GM21619 (cell line): ENCODE results near the gene RPS24.
"Not testable (repeated sequence)": the region's sequence is repeated elsewhere in the genome, so short reads cannot be mapped to it uniquely, and the experiment has no call there.

Experiments used
- ATAC-seq: cut with Tn5 transposase; IDR thresholded peaks from one replicate; pipeline ENCODE4 v1.9.1; 2021; ENCODE audit not compliant: unreplicated experiment

Gene RPS24

GRCh38 chr10:78033637-78034470, at the start of gene RPS24:
Gene RPS24 (plus strand): TSS chr10:78033863. CDS start chr10:78033902, 39 bp downstream.
- ATAC-seq: peak; percentile 65

DNA sequence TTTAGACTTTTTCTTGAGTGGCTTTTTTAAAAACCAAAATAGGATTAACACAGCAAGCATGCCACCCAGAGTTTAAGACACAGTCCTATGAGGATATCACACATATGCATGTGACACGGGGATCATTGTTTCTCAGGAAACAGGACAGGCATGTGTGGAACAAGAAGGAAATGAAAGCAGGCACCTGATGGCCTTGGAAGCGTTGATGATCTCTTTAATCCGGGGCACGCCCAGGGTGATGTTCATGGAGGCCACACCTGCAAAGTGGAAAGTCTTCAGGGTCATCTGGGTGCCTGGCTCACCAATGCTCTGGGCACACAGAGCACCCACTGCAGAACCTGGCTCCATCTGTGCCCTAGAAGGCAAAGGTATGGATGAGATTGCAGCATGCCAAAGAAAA, 48.7 kb upstream of the RPS24 start:
- no peak for ATAC-seq

GRCh38 chr10:77987671-77988255, 45.9 kb upstream of the RPS24 start:
- no peak for ATAC-seq

DNA sequence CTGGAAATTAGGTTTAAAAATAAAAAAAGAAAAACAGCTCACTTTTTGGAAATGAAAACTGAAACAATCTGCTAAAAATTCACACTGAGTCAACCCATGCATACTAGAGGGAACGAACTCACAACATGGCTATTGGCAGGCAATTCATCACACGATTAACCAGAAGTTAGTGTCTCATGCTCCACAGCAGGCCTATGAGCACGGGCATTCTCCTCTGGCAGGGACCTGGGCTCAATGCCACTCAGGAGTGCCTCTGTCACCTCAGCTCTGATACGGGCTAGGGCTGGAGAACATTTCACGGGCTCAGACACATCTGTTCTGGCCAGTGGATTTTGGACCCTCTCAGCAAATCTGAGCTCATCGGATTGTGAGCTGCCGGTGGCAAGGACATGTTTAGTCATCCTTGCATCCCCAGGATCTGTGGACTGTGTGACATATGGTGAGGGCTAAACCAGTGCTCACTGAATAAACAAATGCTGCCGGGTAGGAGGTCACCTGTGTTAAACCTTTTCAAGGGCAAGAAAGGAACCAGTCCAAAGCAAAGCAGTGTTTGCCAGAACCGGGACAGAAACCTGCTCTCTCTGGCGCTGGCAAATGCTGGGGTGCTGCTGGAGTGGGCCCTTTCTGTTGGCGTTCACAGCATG, 44.5 kb upstream of the RPS24 start:
- no peak for ATAC-seq

DNA sequence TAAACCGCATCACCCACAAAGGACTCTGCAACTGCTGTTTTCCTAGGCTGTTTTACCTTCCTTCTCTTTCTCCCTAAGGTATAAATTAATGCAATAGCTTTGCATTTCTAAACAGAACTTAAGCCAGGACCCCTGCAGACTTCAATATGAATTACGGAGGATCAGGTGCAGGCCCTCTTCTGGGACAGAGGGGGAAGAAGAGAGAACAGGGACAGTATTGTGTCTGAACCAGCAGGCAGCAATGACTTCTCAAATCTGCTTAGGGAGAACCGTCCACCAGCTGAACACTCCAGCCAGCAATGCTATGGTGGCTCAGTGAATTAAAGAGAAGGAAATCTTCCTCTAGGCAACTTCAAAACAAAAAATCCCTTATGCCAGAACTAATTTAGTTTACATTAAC, 40.0 kb upstream of the RPS24 start:
- no peak for ATAC-seq

DNA sequence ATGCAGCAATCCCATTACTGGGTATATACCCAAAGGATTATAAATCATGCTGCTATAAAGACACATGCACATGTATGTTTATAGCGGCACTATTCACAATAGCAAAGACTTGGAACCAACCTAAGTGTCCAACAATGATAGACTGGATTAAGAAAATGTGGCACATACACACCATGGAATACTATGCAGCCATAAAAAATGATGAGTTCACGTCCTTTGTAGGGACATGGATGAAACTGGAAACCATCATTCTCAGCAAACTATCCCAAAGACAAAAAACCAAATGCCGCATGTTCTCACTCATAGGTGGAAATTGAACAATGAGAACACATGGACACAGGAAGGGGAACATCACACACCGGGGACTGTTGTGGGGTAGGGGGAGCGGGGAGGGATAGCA, 34.9 kb upstream of the RPS24 start:
- ATAC-seq: not testable (repeated sequence)

GRCh38 chr10:78000206-78000605, 33.5 kb upstream of the RPS24 start:
- no peak for ATAC-seq

DNA sequence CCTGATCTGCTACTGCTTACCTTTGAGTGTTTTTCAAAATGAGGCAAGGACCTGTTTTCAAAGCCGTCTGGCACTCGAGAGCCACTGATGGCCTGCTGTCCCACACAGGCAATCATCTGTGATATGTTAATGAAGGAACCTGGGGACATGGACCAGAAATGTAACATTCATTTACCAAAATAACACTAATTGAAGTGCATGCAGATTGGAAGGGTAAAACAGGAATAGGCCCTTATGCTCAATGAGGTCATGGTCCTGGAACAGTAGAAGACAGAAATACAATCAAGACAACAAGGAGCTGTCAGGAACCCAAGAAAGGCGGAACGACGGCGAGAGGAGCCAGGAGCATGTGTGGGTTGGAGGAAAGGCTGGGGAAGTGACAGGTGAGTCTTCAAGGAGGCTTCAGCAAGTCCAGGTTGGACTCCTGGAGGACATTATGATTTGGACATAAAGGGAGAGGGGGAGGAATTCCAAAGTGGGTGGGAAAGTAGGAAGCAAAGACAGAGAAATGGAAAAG, 32.6 kb upstream of the RPS24 start:
- ATAC-seq: no peak

DNA sequence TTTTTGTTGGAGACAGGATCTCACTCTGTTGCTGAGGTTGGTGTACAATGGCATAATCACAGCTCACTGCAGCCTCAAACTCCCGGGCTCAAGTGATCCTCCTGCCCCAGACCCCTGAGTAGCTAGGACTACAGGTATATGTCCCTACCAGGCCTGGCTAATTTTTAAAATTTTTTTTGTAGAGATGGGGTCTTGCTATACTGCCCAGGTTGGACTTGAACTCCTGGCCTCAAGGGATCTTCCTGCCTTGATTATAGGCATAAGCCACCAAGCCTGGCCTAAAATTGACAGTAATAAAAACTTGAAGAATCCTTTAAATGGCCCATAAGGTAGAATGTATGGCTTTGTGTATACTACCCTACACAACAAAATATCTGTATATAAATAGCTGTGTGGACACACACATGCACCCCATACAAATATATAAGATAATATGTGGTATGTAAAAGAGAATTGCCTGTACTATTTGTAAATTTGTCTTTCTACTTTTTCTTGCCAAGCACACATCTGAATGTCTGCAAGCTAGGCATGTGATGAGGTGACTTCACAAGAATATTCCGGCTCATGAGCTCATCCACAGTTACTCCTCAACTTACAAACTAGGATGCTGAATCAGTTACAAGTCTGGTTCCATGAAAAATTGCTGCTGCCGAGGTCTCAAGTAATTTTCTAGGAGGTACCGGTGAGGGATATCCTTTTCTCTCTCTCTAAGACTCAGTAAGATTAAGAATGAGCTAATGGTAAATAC, 30.9 kb upstream of the RPS24 start:
- ATAC-seq: no peak

DNA sequence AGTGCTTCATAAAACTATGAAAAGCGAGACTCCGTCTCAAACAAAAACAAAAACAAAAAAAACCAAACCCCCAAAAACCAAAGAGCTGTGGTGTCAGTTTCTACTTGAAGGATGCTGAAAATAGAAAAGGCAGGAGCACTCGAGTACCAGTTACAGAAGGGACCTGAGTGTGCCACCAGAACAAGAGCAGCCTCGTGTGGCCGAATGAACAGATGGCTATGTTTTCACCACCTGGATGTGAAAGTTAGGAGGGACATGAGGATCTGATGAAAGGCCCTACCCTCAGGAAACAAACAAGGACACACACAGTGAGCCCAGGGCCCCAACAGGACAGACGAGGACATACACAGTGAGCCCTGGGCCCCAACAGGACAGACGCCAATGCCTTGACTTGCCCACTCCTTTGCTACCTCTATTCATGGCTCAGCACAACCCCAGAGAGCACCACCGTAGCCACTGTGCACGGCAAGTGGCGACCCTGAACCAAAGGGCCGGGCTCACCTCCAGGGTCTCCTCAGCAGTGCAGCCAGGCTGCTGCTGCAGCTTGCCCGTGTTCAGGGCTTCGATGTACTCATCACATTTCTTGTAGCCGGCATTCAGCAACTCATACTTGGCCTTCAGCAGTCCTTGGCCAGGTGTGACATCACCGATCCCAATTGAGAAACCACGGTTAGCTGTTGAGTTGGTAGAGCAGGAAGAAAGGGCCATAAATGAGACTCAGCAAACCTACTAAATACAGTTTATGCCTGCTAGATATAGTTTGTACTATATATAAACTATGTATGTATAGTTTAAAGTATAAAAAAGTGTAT, 29.2 kb upstream of the RPS24 start:
- ATAC-seq: no peak

- ATAC-seq: no peak
Observed at GRCh38 chr10:78007172-78007571, 26.5 kb upstream of the RPS24 start.

DNA sequence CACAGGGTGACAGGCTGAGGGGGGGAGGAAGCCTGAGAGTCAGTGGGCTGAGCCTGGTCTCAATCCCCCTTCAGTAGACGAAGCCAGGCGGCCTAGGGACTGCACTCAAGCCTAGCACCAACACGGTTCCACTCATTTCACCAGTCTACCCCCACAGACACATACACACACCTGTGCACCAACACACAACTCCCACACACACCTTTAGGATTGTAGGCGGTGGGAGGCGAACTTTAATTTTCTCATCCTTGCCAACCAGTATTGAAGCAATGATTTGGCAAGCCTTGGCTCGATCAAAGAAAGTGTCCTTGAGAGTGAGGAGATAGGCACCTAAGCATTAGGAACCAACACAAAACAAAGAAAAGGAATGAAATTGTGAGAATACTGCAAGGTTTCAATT, 24.0 kb upstream of the RPS24 start:
- no peak for ATAC-seq

DNA sequence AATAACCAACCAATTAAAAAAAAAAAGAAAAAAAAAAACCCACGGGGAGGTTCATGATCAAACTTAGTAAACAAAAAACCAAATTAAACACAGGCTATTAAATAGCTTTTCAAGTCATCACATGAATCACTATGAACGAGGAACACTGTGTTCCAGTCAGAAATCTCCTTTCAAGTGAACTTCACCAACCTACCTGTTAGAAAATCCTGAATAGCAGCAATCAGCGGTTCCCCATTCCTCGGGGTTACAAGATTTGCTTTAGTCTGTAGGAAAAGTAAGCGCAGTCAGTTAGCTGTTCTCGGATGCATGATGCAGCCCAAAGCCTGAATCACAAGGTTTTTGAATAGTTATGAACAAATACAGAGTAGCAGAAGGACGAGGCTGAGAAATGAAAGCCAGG, 23.4 kb upstream of the RPS24 start:
- no peak for ATAC-seq

- ATAC-seq: no peak
Observed at GRCh38 chr10:78011065-78011464, 22.6 kb upstream of the RPS24 start.

- no peak for ATAC-seq
Observed at GRCh38 chr10:78013564-78013963, 20.1 kb upstream of the RPS24 start.

DNA sequence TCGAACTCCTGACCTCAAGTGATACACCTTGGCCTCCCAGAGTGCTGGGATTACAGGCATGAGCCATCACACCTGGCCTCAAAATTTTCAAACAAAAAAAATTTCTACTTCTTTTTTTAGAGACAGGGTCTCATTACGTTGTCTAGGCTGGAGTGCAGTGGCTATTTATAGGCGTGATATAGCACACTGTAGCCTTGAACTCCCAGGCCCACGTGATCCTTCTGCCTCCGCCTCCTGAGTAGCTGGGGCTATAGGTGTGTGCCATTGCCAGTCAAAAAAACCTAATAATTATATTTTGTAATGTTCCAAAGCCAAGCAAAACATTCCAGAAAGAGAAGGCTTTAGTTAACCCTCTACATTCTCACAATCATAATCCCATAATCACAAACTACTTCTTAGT, 18.1 kb upstream of the RPS24 start:
- ATAC-seq: no peak

GRCh38 chr10:78017856-78018255, 15.8 kb upstream of the RPS24 start:
- ATAC-seq: no peak

- ATAC-seq: no peak
Observed at GRCh38 chr10:78019264-78019663, 14.4 kb upstream of the RPS24 start.

- no peak for ATAC-seq
Observed at GRCh38 chr10:78021201-78021600, 12.5 kb upstream of the RPS24 start.

- no peak for ATAC-seq
Observed at GRCh38 chr10:78023741-78024140, 9.9 kb upstream of the RPS24 start.
